Glutamatergic neuron (in vitro differentiated cells): ENCODE results near the gene CHD6. TPM values are rescaled to one million over a fixed set of nuclear protein-coding genes. Genes with fewer than 3 reads are reported as not detected.

ENCODE experiments used
- DNase-seq: peaks from one replicate; pipeline ENCODE4 v3.0.0; 2022
- H3K27ac Mint-ChIP-seq: one replicate; pipeline ENCODE4 v1.8.0; 2020; ENCODE audit warnings: mild to moderate bottlenecking, mixed read lengths, inconsistent platforms; ENCODE audit not compliant: unreplicated experiment
- H3K27me3 Mint-ChIP-seq: one replicate; pipeline ENCODE4 v1.8.0; 2020; ENCODE audit warnings: mild to moderate bottlenecking, moderate library complexity, mixed read lengths, inconsistent platforms; ENCODE audit not compliant: unreplicated experiment
- H3K36me3 Mint-ChIP-seq: one replicate; pipeline ENCODE4 v1.8.0; 2020; ENCODE audit warnings: mild to moderate bottlenecking, mixed read lengths, inconsistent platforms; ENCODE audit not compliant: unreplicated experiment
- H3K4me1 Mint-ChIP-seq: one replicate; pipeline ENCODE4 v1.8.0; 2020; ENCODE audit warnings: mild to moderate bottlenecking, low read depth, mixed read lengths, inconsistent platforms; ENCODE audit not compliant: unreplicated experiment
- H3K4me3 Mint-ChIP-seq: one replicate; pipeline ENCODE4 v1.8.0; 2020; ENCODE audit warnings: mild to moderate bottlenecking, mixed read lengths, inconsistent platforms; ENCODE audit not compliant: unreplicated experiment
- H3K9me3 Mint-ChIP-seq: one replicate; pipeline ENCODE4 v1.8.0; 2020; ENCODE audit warnings: mild to moderate bottlenecking, moderate library complexity, mixed read lengths, inconsistent platforms; ENCODE audit not compliant: unreplicated experiment
- CTCF ChIP-seq: fragments of 200-600 bp; sonication (generic); IDR thresholded peaks from one replicate; pipeline ENCODE4 v1.5.0; 2021; ENCODE audit not compliant: partially characterized antibody, unreplicated experiment
- total RNA-seq: library from RNA; stranded (reverse); fragmentation: NEBNext Ultra II Directional; extraction: Animal tissue kit (Norgen Biotek cat#: 25700); gene quantifications from one replicate; pipeline ENCODE4 v1.2.1, GENCODE V29; 2021; ENCODE audit not compliant: unreplicated experiment

CHD6 gene
- total RNA-seq, 1 donor from 2014 or later: 85.6 TPM

DNA sequence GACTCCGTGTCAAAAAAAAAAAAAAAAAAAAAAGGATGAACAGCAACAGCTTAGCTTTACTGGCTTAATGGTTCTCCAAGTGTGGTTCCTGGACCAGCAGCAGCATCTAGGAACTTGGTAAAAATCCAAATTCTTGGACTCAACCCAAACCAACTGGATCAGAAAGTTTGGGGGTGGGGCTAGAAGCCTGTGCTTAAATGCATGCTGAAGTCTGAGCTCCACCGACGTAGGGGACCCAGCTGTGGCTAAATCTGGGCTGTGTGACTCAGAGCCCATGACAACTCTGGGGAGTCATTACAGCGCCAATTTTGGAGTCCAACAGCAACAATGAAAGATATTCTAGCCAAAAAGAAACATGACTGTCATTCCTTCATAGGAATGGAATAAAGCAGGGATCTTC, 13.6 kb upstream of the CHD6 start:
- Mint-ChIP-seq H3K4me3 (no peak overlapping the region), H3K27me3 (no peaks in the 10 kb centered on the region), H3K27ac (no peak overlapping the region), H3K4me1 (no peaks in the 10 kb centered on the region), H3K9me3 (no peaks in the 10 kb centered on the region), H3K36me3 (no peaks in the 10 kb centered on the region)
- TF ChIP-seq CTCF: no peak
- no peak for DNase-seq

DNA sequence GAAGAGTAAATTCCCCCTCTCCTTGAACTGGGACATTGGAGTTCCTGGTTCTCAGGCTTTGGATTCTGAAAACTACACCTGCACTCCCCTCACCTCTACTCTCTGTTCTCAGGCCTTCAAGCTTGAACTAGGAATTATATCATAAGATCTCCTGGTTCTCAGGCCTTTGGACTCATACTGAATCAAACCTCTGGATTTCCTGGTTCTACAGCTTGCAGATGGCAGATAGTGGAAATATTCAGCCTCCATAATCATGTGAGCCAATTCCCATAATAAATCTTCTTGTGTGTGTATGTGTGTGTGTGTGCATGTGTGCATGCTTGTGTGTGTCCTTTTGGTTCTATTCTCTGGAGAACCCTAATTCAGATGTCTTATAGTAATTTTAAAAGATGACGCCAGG, 12.7 kb upstream of the CHD6 start:
- H3K27ac Mint-ChIP-seq: no peak overlapping the region
- no peaks in the 10 kb centered on the region for H3K36me3 Mint-ChIP-seq
- no peaks in the 10 kb centered on the region for H3K9me3 Mint-ChIP-seq
- no peaks in the 10 kb centered on the region for H3K27me3 Mint-ChIP-seq
- no peak overlapping the region for H3K4me3 Mint-ChIP-seq
- no peaks in the 10 kb centered on the region for H3K4me1 Mint-ChIP-seq
- no peak for TF ChIP-seq CTCF
- DNase-seq: no peak

GRCh38 chr20:41627611-41628244, 9.6 kb upstream of the CHD6 start:
- no peaks in the 10 kb centered on the region for H3K4me1 Mint-ChIP-seq
- peaks cover 3% of the 10 kb centered on the region for H3K9me3 Mint-ChIP-seq
- no peak for DNase-seq
- no peaks in the 10 kb centered on the region for H3K27me3 Mint-ChIP-seq
- no peak overlapping the region for H3K4me3 Mint-ChIP-seq
- H3K36me3 Mint-ChIP-seq: no peaks in the 10 kb centered on the region
- H3K27ac Mint-ChIP-seq: no peak overlapping the region
- no peak for TF ChIP-seq CTCF

GRCh38 chr20:41627001-41627495, 8.9 kb upstream of the CHD6 start:
- no peak overlapping the region for H3K27ac Mint-ChIP-seq
- H3K36me3 Mint-ChIP-seq: no peaks in the 10 kb centered on the region
- no peak for DNase-seq
- no peaks in the 10 kb centered on the region for H3K27me3 Mint-ChIP-seq
- H3K4me1 Mint-ChIP-seq: no peaks in the 10 kb centered on the region
- no peak overlapping the region for H3K4me3 Mint-ChIP-seq
- TF ChIP-seq CTCF: no peak
- peaks cover 3% of the 10 kb centered on the region for H3K9me3 Mint-ChIP-seq

GRCh38 chr20:41623625-41624375, 5.6 kb upstream of the CHD6 start:
- H3K9me3 Mint-ChIP-seq: peaks cover 5% of the 10 kb centered on the region
- no peak overlapping the region for H3K27ac Mint-ChIP-seq
- no peak for DNase-seq
- no peak overlapping the region for H3K4me3 Mint-ChIP-seq
- no peak for TF ChIP-seq CTCF
- no peaks in the 10 kb centered on the region for H3K27me3 Mint-ChIP-seq
- peaks cover 3% of the 10 kb centered on the region for H3K4me1 Mint-ChIP-seq
- no peaks in the 10 kb centered on the region for H3K36me3 Mint-ChIP-seq
